H9 (cell line): Measurements from ENCODE around the gene LIPH. TPM values are rescaled to one million over a fixed set of nuclear protein-coding genes. Genes with fewer than 3 reads are reported as not detected.

Experiments
- DNase-seq: peaks from one replicate; pipeline ENCODE4 v3.0.0-alpha.2; 2017
- H2AFZ ChIP-seq: one replicate; pipeline ENCODE4 v1.6.1; 2013; ENCODE audit warnings: mild to moderate bottlenecking, low read length, control low read depth, moderate library complexity
- H2AK5ac ChIP-seq: 2 replicates; pipeline ENCODE4 v1.6.1; 2013; ENCODE audit warnings: low read length, control low read depth, mixed read lengths; ENCODE audit not compliant: insufficient read length
- H2BK120ac ChIP-seq: one replicate; pipeline ENCODE4 v1.6.1; 2013; ENCODE audit warnings: low read depth, mild to moderate bottlenecking, low read length, control low read depth, inconsistent platforms; ENCODE audit not compliant: poor library complexity, severe bottlenecking
- H2BK12ac ChIP-seq: 2 replicates; pipeline ENCODE4 v1.6.1; 2013; ENCODE audit warnings: low read length, control low read depth, mixed read lengths, low read depth; ENCODE audit not compliant: insufficient read length
- H2BK15ac ChIP-seq: 2 replicates; pipeline ENCODE4 v1.6.1; 2013; ENCODE audit warnings: low read depth, low read length, control low read depth
- H2BK20ac ChIP-seq: one replicate; pipeline ENCODE4 v1.6.1; 2013; ENCODE audit warnings: low read depth, mild to moderate bottlenecking, low read length, control low read depth, inconsistent platforms; ENCODE audit not compliant: poor library complexity, severe bottlenecking
- H2BK5ac ChIP-seq: 2 replicates; pipeline ENCODE4 v1.6.1; 2013; ENCODE audit warnings: low read length, control low read depth, mixed read lengths; ENCODE audit not compliant: insufficient read length
- H3K14ac ChIP-seq: 2 replicates; pipeline ENCODE4 v1.6.1; 2013; ENCODE audit warnings: low read length, control low read depth; ENCODE audit not compliant: insufficient read depth
- H3K18ac ChIP-seq: 2 replicates; pipeline ENCODE4 v1.6.1; 2013; ENCODE audit warnings: low read depth, mild to moderate bottlenecking, mixed read lengths, low read length, control low read depth; ENCODE audit not compliant: insufficient read length
- H3K23ac ChIP-seq: 2 replicates; pipeline ENCODE4 v1.6.1; 2013; ENCODE audit warnings: low read length, control low read depth, mixed read lengths, low read depth; ENCODE audit not compliant: insufficient read length
- H3K23me2 ChIP-seq: 2 replicates; pipeline ENCODE4 v1.6.1; 2013; ENCODE audit warnings: low read depth, mild to moderate bottlenecking, mixed read lengths, low read length, control low read depth; ENCODE audit not compliant: insufficient read length, poor library complexity, severe bottlenecking
- H3K27ac ChIP-seq: 2 replicates; pipeline ENCODE4 v1.5.1; 2013; ENCODE audit warnings: low read length, control low read depth, mixed read lengths, low read depth; ENCODE audit not compliant: insufficient read length
- H3K27me3 ChIP-seq: 2 replicates; pipeline ENCODE4 v1.6.1; 2013; ENCODE audit warnings: low read length, control low read depth, inconsistent platforms; ENCODE audit not compliant: insufficient read depth
- H3K4ac ChIP-seq: 2 replicates; pipeline ENCODE4 v1.6.1; 2013; ENCODE audit warnings: low read depth, mild to moderate bottlenecking, control low read depth, inconsistent platforms, low read length, moderate library complexity
- H3K4me1 ChIP-seq: 2 replicates; pipeline ENCODE4 v1.6.1; 2013; ENCODE audit warnings: low read length, control low read depth, inconsistent platforms; ENCODE audit not compliant: insufficient read depth
- H3K4me2 ChIP-seq: 2 replicates; pipeline ENCODE4 v1.6.1; 2013; ENCODE audit warnings: low read length, control low read depth, mixed read lengths; ENCODE audit not compliant: insufficient read length, insufficient read depth
- H3K56ac ChIP-seq: 2 replicates; pipeline ENCODE4 v1.6.1; 2013; ENCODE audit warnings: low read depth, mild to moderate bottlenecking, mixed read lengths, low read length, control low read depth; ENCODE audit not compliant: insufficient read length
- H3K79me1 ChIP-seq: 2 replicates; pipeline ENCODE4 v1.6.1; 2013; ENCODE audit warnings: low read depth, mild to moderate bottlenecking, moderate library complexity, low read length, control low read depth, inconsistent platforms; ENCODE audit not compliant: insufficient read depth, poor library complexity, severe bottlenecking
- H3K79me2 ChIP-seq: 2 replicates; pipeline ENCODE4 v1.6.1; 2013; ENCODE audit warnings: low read length, control low read depth, inconsistent platforms; ENCODE audit not compliant: insufficient read depth
- H3K9ac ChIP-seq: 2 replicates; pipeline ENCODE4 v1.6.1; 2013; ENCODE audit warnings: low read length, control low read depth, mixed read lengths; ENCODE audit not compliant: insufficient read length; ENCODE audit errors: extremely low read depth
- H3K9me3 ChIP-seq: one replicate; pipeline ENCODE4 v1.6.1; 2013; ENCODE audit warnings: low read depth, low read length, inconsistent platforms; ENCODE audit not compliant: control insufficient read depth
- H3T11ph ChIP-seq: one replicate; pipeline ENCODE4 v1.6.1; 2013; ENCODE audit warnings: mild to moderate bottlenecking, low read length, control low read depth, inconsistent platforms
- H4K20me1 ChIP-seq: one replicate; pipeline ENCODE4 v1.6.1; 2013; ENCODE audit not compliant: control insufficient read depth, insufficient read length, insufficient read depth
- H4K5ac ChIP-seq: 2 replicates; pipeline ENCODE4 v1.6.1; 2013; ENCODE audit warnings: low read depth, mild to moderate bottlenecking, mixed read lengths, low read length, control low read depth; ENCODE audit not compliant: insufficient read length
- H4K8ac ChIP-seq: replicated peaks from 2 replicates; pipeline ENCODE4 v1.6.1; 2013; ENCODE audit warnings: low read length, control low read depth, mixed read lengths, low read depth; ENCODE audit not compliant: insufficient read length
- H4K91ac ChIP-seq: 2 replicates; pipeline ENCODE4 v1.6.1; 2013; ENCODE audit warnings: low read depth, mild to moderate bottlenecking, moderate library complexity, mixed read lengths, low read length, control low read depth; ENCODE audit not compliant: insufficient read length
- H3K27ac Mint-ChIP-seq, 3 experiments: 2 replicates in 2 of 3; 3 replicates in 1 of 3; pipeline ENCODE4 v1.8.0; 2020 to 2021; ENCODE audit warnings: mixed read lengths in 3 of 3, mild to moderate bottlenecking in 1 of 3, moderate library complexity in 1 of 3
- H3K27me3 Mint-ChIP-seq: 2 replicates; pipeline ENCODE4 v1.8.0; 2021; ENCODE audit warnings: low read depth, mild to moderate bottlenecking, moderate library complexity, mixed read lengths
- H3K36me3 Mint-ChIP-seq, 3 experiments: 2 replicates in 2 of 3; 3 replicates in 1 of 3; pipeline ENCODE4 v1.8.0; 2020 to 2021; ENCODE audit warnings: low read depth in 3 of 3, mixed read lengths in 3 of 3; ENCODE audit not compliant: insufficient read depth in 1 of 3
- H3K4me1 Mint-ChIP-seq, 2 experiments: 2 replicates each; pipeline ENCODE4 v1.8.0; 2020; ENCODE audit warnings: mixed read lengths in 2 of 2
- H3K4me3 Mint-ChIP-seq, 2 experiments: 2 replicates in 1 of 2; 3 replicates in 1 of 2; pipeline ENCODE4 v1.8.0; 2020 to 2021; ENCODE audit warnings: mild to moderate bottlenecking in 2 of 2, mixed read lengths in 2 of 2, moderate library complexity in 1 of 2
- H3K9me3 Mint-ChIP-seq, 2 experiments: 2 replicates in 1 of 2; 3 replicates in 1 of 2; pipeline ENCODE4 v1.8.0; 2020; ENCODE audit warnings: mild to moderate bottlenecking in 2 of 2, mixed read lengths in 2 of 2, moderate library complexity in 1 of 2
- CTCF ChIP-seq: fragments of 200-600 bp; sonication (generic); conservative IDR thresholded peaks from 3 replicates; pipeline ENCODE4 v1.8.0; 2021; ENCODE audit warnings: antibody characterized with exemption, mild to moderate bottlenecking
- WGBS: extraction: QIAGEN DNeasy Blood & Tissue Kit; methylation state at CpG from one replicate; pipeline ENCODE4 v1.1.7; 2013; ENCODE audit warnings: missing lambda C conversion rate, low lambda C conversion rate, mixed read lengths; ENCODE audit not compliant: insufficient read length; ENCODE audit errors: extremely low coverage; 5-methylcytosine and 5-hydroxymethylcytosine counted together
- total RNA-seq: library from RNA; stranded (reverse); gene quantifications from 2 replicates; pipeline ENCODE4 v1.2.1, GENCODE V29; 2021

LIPH gene
- total RNA-seq, 1 experiment from 2014 or later, result 0.17 TPM

- Histone ChIP-seq H4K5ac (no peak overlapping the region), H3K4ac (no peak overlapping the region), H2BK12ac (no peak overlapping the region), H3K27ac (no peak overlapping the region), H3K23me2 (no peaks in the 10 kb centered on the region), H3K4me2 (no peak overlapping the region), H3K4me1 (no peaks in the 10 kb centered on the region), H3K9ac (no peak overlapping the region), H4K8ac (no peak overlapping the region), H3K27me3 (no peaks in the 10 kb centered on the region), H2AFZ (no peak overlapping the region), H2BK20ac (no peak overlapping the region), H3K56ac (no peak overlapping the region), H3K14ac (no peak overlapping the region), H4K91ac (no peak overlapping the region), H2BK15ac (no peak overlapping the region), H3K79me2 (no peaks in the 10 kb centered on the region), H3K18ac (no peak overlapping the region), H3K23ac (no peak overlapping the region), H2BK5ac (no peak overlapping the region), H3K9me3 (no peaks in the 10 kb centered on the region), H2BK120ac (no peak overlapping the region), H4K20me1 (no peaks in the 10 kb centered on the region), H3T11ph (no peak overlapping the region), H2AK5ac (no peak overlapping the region), H3K79me1 (no peaks in the 10 kb centered on the region)
- no peak for TF ChIP-seq CTCF
- peaks cover 2% of the 10 kb centered on the region for H3K27me3 Mint-ChIP-seq
- no peaks in the 10 kb centered on the region for H3K9me3 Mint-ChIP-seq
- no CpG with 5 or more reads among the region's 19 CpGs for WGBS
- no peak overlapping the region for H3K27ac Mint-ChIP-seq
- no peaks in the 10 kb centered on the region for H3K4me1 Mint-ChIP-seq
- no peaks in the 10 kb centered on the region for H3K36me3 Mint-ChIP-seq
- no peak for DNase-seq
- no peak overlapping the region for H3K4me3 Mint-ChIP-seq
These were observed 43.9 kb downstream of the LIPH start for GRCh38 chr3:185508335-185508991.
